HG03457 (cell line): ENCODE measurements around the gene ILKAP.

Experiments used
- ATAC-seq: cut with Tn5 transposase; IDR thresholded peaks from one replicate; pipeline ENCODE4 v1.9.1; 2021; ENCODE audit warnings: moderate number of reproducible peaks; ENCODE audit not compliant: unreplicated experiment

ILKAP gene

DNA sequence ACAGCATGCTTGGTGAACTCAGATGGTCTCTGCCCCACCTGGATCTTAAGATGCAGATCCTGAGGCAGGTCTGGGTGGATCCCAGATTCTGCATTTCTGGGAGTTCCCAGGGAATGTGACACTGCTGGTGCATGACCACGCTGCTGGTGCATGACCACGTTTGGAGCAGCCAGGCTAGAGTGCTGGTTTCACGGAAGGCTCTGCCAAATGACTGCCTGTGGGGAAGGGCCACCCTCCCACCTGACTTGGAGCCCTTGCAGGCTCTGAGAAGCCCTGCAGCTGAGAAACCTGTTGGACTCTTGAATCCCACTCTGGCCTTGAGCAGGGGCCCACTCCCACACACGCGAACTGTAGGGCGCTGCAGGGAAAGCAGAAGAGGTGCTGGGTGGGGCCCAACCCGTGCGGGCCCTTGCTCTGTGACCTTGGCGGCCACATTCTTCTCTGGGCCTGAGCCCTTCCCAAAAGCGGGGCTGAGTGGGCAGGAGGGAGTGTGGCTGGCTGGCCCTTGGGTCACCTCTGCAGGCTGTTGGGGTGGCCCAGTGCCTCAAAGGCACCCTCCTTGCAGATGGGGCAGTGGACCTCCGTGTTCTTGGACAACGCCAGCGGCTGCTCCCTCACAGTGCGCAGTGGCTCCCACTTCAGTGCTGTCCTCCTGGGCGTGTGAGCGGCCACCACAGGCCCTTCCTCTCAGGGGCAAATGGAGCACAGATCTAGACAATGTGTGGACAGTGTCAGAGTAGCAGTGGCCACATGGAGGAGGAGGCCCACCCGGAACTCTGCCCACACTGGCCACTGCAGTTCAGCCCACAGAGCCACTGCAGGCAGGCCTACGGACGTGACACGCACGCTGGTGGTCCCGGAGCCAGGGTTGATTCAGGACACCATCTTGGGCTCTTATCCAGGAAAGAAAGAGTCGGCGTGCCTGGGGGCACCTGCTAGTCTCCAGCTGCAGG is 36.8 kb downstream of the ILKAP start:
- no peak for ATAC-seq

DNA sequence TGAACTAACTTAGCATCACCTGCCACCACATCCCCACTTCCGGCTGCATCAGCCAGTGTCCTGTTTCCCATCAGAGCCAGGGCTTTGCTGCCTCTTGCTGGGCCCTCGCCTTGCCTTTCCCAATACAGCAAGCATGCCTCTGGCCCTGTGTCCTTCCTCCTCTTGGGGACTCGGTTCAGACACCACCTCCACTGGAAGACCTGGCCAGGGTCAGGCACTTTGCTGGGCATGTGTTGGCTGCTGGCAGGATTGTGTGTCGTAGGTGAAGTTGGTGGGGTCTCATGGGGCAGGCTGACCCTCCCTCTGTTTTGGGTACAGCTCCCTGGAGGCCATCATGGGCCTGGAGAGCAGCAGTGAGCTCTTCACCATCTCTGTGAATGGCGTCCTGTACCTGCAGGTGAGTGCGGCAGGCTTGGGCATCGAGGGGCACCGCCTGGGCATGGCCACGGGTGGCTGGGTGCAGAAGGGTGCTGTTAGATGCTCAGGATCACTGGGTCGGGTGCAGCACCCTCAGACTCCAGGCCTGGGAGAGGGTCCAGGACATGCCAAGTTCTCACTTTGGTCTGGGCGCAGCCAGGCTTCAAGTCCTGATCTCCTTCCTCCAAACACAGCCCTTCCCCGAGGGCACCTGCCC is 38.1 kb downstream of the ILKAP start:
- no peak for ATAC-seq

DNA sequence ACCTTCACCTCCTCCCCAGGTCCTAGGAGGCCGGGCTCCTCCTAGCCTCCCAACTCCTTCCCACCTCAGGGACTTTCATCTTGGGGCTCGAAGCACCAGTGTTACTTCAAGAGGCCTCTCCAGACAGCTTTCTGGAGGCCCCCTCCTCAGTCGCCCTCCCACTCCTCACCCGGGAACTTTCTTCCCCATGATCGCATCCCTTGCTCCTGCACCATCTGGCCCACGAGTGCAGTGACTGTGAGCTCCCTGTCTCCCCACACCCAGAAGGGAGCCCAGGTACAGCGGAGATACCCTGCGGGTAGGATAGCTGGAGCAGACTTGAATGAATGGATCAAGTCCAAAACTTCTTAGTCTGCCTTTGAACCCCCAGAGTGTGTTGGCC is 38.6 kb downstream of the ILKAP start:
- ATAC-seq: no peak

DNA sequence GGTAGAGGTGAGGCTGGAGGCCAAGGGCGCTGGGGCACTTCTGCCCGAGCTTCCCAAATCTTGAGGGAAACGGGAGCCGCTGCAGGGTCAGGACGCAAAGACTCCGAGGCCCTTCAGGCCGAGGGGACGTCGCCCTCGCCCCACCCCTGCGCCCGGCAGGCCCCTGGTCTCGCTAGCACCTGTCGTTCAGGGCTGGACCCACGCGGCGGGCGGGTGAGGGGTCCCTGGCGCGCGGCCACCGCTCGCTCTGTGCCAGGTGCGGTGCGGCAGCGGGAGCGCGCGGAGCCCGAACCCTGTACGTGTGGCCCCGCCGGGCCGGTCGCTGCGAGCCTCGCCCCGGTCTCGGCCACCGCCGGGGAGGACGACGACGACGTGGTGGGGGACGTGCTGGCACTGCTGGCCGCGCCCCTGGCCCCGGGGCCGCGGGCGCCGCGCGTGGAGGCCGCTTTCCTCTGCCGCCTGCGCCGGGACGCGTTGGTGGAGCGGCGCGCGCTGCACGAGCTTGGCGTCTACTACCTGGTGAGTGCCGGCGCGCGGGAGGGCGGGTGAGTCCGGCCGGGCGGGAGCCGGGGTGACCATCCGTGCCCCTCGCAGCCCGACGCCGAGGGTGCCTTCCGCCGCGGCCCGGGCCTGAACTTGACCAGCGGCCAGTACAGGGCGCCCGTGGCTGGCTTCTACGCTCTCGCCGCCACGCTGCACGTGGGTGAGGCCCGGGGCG is 39.9 kb downstream of the ILKAP start:
- no peak for ATAC-seq

DNA sequence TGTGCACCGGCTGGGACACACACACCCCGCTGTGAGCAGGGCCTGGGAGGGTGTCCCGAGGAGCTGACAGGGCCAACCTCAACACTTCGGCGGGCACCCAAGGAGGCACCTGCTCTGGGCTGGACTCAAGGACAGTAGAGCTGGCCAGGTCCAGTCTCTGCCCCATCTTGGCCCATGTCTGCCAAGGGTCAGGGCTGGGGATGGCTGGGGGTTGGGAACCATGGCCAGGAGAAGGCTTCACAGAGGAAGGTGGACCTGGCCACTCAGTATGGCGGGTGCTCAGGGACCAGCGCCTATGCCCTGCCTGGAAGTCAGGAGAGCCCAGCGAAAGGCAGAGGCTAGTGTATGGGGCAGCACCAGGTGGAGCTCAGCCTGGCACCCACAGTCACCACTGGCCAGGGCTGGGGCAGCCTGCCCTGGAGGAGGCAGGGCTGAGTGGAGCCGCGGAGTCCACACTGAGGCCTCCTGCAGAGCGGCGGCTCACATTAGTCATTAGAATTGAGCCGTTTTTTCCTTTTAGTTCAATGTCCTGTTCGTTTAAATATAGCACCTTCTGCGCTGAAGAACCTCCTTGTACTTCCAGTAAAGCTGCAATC is 40.6 kb downstream of the ILKAP start:
- no peak for ATAC-seq

DNA sequence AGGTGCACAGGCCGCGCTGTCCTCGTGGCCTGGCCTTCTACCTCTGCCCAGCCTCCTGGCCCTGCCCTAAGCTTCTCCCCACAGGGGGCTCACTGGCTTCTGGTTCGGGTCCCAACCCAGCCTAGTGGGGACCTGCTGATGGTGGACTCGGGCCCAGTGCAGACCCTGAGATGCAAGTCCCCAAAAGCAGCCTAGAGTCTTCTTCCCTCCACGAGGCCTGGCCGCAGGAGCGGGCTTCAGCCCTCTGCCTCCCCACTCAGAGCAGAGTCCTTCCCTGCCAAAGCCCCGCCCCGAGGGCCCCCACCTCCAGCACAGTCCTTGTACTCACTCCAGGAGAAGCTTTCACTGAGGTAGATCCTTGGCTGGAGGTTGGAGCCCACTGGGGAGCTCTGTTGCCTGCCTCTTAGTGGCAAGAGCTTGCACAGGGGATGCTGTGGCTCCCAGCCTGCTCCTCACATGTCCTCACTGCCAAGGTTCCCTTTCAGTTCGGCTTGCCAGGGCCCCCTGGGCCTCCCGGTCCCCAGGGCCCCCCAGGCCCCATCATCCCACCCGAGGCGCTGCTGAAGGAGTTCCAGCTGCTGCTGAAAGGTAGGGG is 41.1 kb downstream of the ILKAP start:
- no peak for ATAC-seq

DNA sequence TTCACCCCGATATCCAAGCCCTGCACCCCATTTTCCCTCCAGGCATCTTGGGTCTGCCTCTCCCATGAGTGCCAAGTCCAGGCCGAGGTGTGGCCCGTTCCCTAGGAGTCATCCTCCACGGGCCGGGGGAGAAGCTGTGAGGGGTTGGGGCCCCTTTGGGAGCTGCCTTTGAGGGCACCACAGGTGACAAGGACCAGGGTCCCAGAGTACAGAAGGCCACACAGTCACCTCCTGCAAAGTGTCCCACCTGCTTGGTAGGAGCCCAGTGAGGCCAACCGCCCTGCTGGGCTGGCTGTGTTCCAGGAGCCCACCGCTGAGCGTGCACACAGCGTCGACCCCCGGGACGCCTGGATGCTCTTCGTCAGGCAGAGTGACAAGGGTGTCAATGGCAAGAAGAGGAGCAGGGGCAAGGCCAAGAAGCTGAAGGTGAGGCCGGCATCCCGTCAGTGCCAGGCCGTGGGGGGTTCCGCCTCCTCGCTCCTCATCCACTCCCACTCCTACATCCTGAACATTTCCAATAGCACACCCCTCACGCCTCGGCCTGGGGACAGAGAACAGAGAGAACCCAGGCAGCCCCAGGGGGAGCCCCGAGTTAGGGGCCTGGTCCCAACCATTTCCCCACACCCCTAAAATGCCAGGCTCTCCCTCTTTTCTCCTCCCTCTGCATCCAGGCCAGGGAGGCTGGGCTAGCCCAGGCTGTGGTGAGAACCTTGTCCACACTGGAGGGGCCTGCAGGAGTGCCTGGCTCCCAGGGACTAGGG is 42.0 kb downstream of the ILKAP start:
- no peak for ATAC-seq

DNA sequence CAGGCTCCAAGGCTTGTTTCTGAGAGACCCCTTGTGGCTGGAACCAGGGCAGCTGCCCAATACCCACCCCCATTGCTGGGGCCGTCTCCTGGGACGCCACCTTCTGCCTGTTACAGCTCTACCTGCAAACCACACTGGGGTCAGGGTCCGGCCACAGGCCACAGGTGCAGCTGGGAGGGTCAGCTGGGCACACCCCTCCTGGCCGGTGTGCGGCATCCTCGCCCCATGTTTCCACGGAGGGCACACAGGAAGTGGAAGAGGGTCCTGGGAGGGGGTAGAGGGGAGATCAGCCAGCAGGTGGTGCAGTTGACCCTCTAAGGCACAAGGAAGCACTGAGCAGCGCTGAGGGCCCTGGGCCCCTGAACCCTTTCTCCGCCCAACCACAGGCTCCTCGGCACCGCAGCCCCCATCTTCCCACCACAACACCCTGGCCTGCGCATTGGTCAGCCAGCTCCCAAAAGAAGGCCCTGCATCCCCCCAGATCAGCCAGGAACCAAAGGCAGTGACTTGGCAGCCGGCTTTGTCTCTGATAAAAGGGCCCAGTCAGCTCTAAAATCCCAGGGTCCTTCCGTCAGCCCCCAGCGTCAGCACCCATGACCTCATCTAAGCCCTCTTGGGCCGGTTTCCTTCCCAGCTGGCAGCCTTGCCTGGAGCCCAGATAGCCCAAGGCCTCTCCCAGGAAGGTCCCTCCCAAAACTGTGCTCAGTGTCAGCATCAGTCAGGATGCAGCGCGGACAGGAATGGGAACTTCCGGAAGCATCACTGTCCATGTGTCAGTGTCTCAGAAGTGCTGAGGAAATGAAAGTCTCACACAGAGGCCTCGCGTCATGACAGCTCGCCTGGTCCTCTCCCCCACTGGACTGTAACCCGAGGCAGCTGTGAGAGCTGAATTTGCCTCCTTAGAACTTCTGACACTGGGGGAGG is 43.0 kb downstream of the ILKAP start:
- no peak for ATAC-seq

DNA sequence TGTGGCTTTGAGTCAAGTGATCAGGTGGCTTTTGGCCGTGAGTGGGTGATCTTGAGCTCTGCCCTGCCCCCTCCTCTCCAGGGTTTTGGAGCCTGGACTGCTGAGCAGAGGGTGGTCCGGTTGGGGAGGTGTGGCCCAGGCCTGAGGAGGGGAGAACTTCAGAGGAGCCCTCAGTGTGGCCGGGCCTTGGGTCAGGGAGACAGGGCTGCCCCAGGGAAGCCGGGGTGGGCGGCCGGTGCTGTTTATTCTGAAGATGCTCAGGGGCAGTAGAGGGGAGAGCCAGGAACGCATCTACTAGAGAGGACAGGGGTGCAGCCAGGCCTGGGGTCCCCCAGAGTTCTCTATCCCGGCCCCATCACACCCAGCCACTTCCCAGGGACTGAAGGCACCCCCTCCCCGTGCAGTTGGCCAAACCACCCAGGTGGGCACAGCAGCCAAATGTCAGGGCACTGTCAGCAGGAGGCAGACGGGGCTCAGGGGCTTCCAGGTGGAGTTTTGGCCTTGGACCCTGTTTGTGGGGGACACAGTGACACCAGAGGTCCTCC is 43.8 kb downstream of the ILKAP start:
- no peak for ATAC-seq

DNA sequence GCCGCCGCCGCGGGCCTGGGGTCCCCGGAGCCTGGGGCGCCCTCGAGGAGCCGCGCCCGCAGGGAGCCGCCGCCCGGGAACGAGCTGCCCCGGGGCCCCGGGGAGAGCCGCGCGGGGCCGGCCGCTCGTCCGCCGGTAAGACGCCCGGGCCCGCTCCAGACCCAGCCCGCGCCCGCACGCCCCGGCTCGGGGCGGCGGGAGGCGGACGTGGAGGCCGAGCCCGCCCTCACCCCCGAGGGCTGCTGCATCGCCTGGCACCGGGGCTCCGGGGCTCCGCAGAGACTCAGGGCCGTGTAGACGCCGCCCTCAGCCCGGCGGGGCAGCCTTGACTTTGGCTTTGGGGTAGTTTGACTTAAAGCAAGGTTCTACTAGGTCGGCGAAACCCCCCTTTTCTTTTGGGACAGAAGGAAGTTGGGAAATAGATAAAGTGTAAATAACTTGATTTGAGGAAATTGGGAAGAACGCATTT is 44.4 kb downstream of the ILKAP start:
- ATAC-seq: no peak

DNA sequence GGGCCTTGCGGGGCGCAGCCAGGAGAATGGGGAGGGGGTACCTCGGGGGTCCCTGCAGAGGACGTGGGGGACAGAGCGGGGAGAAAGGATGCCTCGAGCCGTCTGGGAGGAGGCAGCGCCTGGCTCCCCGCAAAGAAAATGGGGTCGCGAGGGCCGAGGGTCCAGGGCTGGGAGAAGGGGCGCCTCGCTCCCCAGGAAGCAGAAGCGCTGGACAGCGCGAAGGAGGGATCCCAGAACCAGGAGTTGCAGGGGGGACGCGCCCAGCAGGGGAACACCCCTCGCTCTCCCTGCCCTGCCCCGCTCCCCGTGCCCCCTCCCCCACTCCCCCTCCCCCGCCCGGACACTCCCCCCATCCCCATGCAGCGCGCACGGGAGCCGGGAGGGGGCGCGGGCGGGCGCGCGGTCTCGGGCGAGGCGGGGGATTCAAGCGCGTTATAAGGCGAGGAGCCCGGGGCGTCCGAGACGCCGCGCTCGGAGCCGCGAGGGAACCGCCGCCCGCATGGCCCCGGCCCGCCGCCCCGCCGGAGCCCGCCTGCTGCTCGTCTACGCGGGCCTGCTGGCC is 44.9 kb downstream of the ILKAP start, which contains the start of gene ERFE:
ERFE (plus strand) TSS at position 462 of the 562 bp plus-strand sequence; CDS start at position 500, 38 bp downstream.
- no peak for ATAC-seq

DNA sequence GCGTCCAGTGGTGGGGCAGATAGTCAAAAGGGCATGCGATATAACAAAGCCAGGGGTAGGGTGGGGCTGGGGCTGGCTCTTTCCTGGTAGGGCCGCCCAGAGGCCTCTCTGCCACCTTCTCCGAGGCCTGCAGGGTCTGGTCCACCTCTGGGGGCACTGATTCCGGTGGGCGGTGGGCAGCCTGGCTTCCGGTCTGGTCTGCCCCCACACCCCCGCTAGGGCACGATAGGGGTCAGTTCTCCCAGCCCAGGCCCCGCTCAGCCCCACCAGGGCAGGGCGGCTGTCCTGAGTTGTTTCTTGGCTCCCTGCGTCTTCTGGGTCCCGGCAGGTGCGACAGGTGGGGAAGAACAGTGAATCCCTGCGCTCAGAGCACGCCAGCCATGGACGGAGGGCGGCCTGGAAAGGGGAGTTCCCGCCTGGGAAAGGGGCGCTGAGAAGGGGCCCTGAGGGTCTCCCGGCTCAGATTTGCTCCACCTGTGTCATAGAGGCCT is 45.4 kb downstream of the ILKAP start:
- ATAC-seq: no peak

DNA sequence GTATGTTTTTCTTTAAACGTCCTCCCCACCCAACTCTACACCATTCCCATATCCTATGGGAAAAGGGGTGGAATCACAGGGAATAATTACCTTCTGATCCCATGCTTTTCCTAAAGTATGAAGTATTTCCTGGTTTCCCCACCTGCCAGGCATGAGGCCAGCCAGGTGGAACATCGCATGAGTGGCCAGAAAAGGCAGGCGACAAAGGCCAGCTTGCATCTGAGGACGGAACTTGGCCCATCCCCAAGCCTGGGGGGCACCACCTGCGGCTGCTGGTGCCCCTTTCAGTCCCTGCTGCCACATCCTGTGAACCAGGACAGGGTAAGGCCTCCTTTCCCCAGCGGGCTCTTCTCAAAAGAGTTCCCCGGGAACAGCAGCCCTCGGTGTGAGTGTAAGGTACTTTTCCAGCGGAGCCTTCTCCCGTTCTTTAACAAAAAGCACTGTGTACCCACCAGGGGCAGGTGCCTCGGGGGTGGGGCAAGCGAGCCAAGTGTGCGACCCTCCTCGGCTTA is 45.9 kb downstream of the ILKAP start:
- no peak for ATAC-seq

DNA sequence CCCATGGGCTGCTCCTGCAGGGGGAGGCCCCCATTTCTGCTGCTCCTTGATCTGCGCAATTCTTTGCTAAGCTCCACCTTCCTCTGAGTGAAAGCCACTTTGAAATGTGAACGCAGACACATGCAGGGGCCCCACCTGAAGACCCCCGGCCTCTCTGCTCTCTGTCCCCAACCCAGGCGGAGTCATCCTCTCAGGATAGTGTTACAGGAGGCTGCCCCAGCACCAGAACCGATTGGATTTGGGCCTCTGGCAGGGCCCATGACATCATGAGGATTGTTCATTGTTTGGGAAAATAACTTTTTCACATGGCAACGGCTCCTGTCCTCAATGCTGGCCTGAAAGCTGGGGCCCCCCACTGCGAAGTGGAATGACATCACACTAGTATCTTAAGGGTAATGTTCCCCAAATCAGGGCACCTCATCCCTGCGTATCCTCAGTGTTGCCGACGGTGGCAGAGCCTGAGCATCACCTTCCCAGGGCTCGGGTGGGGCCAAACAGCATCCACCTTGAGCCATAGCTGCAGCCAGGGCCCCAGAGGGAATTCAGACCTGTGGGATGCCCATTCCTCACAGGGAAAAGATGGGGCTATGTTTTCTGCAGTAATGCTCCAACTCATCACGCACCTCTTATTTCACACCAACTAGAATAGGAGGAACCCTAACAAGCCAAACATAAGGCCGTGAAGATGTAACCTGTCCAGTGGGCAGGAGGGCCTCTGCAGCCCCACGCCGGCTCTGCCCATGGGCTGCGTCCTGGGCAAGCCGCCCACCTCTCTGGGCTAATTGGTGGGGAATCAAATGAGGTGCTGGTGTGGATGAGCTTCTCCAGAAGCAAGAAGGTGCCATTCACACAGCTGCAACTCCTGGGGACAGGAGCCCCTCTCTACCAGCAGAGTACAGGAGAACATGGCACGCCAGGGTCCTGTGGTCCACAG is 47.5 kb downstream of the ILKAP start:
- no peak for ATAC-seq

DNA sequence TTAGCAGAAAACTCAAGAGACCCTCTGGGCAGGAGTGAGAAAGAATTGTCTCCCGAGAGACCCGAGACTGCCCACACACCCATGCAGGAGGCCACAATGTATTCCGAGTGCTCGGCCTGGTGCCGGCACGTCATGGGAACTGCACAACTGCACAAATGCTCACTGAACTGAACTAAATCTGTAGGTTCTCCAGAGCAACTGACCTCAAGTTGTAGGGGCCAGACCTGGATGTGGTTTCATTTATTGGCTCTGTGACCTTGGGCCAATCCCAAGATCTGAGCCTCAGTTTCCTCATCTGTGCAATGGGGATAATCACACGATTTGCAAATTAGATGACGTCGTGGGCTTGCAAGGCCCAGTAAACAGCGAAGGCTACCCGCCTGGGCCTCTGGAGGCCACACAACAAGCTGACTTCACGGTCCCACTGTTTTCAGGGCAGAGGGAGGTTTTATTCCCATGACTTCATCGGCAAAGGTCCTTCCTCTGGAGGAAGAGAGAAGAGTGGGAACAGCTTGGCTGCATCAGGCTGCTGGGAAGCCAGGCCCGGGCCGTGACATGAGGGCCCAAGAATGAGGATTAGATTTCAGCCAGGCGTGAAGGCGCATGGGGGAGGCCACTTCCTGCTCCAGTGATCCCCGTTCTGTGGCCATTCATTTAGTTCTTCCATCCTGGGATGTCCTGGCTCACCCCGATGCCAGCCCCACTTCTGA is 48.3 kb downstream of the ILKAP start:
- ATAC-seq: no peak

DNA sequence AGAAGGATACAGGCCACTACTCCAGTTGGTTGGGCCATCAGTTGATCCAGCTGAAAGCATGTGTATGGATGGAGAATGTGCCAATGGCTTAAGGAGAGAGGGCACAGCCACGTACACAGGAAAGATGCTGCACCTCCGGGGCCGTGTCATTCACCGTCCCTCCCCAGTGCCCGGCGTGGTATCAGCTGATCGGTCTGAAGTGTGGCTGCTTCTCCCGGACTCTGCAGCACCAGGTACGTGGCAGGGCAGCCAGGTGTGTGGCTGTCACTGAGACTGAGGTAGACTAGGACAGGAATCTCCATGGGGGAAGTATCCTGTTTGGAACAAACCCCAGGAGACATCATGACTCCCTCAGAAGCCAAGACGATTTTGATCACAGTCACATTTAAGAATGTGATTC is 48.9 kb downstream of the ILKAP start:
- no peak for ATAC-seq
